Stimulated activated CD8-positive, alpha-beta memory T cell treated with anti-CD3 and anti-CD28 coated beads, Interleukin-4, amount 100 ng/mL, for 24 hours (primary cell): ENCODE results near the gene GCNT3.
"Not testable (repeated sequence)": the region's sequence is repeated elsewhere in the genome, so short reads cannot be mapped to it uniquely, and the experiment has no call there.

Experiments
- DNase-seq: peaks from one replicate; pipeline ENCODE4 v3.0.0-alpha.2; 2020; ENCODE audit warnings: low read depth

The GCNT3 gene

DNA sequence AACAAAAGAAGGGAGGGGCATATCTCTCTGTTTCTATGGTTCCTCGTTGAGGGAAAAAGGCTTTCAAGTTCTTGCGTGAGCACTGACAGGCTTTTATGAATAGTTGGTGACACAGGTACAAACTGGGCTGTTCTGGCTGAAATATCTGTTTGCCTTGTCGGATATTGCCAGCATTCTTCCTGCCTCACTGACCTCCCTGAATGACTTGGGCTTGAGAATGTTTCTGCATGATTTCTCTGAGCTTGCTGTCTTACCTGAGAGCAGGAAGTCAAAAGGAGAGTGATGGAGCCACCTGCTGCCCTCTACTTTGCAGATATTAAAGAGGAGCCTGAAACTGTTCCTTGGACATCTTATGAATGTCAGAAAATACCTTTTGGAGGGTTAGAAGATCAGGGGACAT lies 4.8 kb downstream of the GCNT3 start:
- DNase-seq = no peak

DNA sequence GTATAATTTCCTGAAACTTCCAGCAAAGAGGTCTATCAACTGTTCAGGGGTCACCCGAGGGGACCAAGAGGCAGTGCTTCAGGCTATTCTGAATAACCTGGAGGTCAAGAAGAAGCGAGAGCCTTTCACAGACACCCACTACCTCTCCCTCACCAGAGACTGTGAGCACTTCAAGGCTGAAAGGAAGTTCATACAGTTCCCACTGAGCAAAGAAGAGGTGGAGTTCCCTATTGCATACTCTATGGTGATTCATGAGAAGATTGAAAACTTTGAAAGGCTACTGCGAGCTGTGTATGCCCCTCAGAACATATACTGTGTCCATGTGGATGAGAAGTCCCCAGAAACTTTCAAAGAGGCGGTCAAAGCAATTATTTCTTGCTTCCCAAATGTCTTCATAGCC lies 6.8 kb downstream of the GCNT3 start:
- no peak for DNase-seq

DNA sequence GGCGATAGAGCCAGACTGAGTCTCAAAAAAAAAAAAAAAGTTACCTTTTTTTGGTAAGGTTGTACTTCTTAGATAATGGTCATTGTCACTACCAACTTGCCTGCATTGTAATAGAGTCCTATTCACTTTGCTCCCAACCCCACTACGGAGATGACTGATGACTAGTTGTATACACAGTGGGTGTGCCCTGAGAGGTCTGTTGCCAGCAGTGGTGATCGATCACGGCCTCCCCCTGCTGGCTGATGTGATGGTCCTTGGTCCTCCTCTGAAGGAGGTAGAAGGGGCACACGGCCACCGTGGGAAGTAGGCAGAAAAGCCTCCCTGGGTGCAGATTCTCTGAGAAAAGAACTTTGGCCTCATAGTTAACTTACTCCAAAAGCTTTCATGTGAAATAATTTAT lies 10.7 kb downstream of the GCNT3 start:
- peak; percentile 43 for DNase-seq

DNA sequence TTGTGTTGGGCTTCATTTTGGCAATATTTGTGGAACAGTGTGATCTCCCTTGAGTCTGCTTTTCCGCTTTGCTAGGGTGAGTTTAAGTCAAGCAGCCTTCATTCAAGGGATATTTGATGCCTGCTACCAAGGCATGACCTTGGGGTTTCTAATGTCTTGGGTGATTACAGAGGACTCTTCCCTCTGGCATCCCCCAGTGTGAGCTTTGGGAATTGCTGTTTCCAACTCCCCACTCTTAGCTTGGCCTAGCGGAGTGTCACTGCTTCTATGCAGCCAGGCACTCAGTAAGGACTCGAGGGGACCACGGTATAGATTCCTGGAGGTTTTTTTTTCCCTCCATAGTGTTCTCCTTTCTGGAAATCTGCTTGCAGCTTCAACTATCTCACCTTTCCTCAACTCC lies 21.1 kb downstream of the GCNT3 start:
- no peak for DNase-seq

DNA sequence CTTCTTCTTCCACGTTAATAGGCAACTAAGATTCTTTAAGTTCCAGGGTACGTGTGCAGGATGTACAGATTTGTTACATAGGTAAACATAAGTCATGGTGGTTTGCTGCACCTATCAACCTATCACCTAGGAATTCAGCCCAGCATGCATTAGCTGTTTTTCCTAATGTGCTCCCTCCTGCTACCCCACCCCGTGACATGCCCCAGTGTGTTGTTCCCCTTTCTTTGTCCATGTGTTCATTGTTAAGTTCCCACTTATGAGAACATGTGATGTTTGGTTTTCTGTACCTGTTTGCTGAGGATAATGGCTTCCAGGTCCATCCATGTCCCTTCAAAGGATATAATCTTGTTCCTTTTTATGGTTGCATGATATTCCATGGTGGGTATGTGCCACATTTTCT lies 24.6 kb downstream of the GCNT3 start:
- no peak for DNase-seq

DNA sequence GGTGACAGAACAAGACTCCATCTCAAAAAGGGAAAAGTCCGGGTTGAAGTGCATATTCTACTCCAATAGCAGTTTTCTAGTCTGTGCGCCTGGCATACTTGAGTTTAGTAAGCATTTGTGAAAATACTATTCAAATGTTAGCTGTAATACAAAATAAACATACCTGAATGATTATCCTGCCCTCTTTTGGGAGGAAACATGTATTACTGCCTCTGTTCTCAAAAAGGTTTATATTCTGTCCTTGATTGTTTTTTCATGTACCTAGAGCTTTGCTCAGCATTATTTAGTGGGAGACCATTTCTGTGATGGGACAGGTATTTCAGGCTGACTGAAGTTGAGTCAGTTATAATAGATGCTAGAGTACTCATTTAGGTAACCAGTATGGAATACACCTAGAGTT lies 25.9 kb downstream of the GCNT3 start:
- DNase-seq = not testable (repeated sequence)

DNA sequence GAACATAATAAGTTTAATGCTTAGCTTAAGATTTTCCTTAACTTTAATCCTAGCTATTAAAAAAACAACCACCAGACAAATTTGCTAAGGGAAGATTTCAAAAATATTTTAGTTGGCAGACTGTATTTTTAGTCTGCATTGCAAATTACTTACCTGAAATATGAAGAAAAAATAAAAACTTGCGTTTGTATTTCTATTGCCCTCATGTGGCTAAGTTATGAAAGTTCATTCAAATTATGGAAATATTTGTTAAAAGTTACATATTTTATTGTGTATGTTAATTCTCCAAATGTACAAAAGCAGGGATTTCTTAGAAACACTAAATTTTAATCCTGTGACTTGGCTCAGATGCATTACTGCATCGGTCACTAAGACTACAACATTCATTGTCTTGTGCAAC lies 30.8 kb downstream of the GCNT3 start:
- no peak for DNase-seq

DNA sequence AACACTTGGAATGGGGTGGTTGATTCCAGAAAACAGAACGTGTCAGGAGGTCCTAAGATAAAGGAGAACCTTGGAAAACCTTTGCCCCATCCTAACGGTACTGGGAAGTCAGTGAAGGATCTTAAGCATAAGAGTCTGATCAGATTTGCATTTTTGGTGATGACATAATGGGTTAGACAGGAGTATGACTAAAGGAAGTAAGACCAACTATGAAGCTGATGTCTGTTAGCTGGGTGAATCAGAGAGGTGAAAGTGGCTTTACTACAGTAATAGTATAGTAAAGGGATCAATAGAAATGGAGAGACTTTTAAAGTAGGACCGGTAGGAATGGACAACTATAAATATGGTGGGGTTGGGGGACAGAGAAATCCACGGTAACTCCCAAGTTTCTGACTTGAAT lies 33.2 kb downstream of the GCNT3 start:
- no peak for DNase-seq

DNA sequence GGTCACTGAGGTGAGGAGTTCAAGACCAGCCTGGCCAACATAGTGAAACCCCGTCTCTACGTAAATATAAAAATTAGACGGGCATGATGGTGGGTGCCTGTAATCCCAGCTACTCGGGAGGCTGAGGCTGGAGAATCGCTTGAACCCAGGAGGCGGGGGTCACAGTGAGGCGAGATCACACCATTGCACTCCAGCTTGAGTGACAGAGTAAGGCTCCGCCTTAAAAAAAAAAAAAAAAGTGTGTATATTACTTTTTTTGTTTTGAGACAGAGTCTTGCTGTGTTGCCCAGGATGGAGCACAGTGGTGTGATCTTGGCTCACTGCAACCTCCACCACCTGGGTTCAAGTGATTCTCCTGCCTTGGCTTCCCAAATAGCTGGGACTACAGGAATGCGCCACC lies 34.2 kb downstream of the GCNT3 start:
- DNase-seq = not testable (repeated sequence)

DNA sequence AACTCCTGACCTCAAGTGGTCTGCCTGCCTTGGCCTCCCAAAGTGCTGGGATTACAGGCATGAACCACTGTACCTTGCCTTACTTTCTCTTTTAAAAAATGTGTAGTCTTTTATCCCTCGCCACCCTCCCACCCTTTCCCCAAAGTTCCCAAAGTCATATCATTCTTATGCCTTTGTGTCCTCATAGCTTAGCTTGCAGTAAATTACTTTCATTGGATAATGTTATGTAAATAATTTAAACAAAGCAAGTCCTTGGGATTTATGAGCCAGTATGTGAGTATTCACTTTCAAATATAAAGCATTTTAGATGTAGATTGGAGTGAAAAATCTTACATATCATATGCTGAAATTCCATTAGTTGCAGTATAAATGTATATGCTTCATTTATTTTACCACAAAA lies 34.7 kb downstream of the GCNT3 start:
- no peak for DNase-seq

DNA sequence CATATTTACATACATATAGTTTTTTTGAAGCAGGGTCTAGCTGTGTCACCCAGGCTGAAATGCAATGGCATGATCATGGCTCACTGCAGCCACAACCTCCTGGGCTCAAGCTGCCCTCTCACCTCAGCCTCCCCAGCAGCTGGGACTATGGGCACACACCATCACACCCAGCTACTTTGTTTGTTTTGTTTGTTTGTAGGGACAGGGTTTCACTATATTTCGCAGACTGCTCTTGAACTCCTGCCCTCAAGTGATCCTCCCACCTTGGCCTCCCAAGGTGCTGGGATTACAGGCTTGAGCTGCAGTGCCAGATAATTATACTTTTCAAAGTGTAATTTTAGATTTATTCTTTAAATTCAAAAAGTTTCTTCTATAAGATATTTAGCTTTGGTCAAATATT lies 35.5 kb downstream of the GCNT3 start:
- DNase-seq = no peak

DNA sequence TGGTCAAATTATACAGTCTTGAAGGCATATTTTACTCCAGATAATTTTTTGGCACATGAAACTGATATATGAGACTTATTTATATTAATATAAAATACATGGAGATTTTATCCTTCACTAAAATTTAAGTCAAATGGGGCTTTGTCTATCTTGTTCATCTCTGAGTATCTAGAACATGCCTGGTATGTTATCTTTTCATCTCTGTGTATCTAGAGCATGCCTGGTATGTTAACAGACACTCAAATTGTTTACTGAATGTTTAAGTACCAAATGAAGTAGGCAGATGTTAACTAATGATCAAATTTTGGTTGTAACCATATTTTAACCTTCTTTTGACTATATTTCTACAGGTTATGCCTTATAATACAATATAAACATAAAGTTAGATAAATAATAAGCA lies 38.0 kb downstream of the GCNT3 start:
- DNase-seq = no peak

DNA sequence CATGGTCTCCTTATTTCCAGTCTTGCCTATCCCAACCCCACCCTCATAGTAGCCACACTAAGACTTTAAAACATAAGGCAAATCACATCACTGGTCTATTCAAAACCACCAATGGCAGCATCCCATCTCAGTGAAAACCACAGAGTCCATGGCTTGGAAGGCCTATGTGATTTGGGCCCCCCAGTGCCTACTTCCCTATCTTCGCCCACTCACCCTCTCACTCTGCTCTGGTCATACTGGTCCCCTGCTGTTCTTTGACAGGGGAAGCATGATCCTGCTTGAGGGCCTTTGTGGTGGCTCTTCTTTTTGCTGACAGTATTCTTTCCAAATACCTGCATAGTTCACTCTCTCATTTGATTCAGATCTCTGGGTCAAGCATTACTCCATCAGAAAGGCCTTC lies 42.5 kb downstream of the GCNT3 start:
- no peak for DNase-seq

DNA sequence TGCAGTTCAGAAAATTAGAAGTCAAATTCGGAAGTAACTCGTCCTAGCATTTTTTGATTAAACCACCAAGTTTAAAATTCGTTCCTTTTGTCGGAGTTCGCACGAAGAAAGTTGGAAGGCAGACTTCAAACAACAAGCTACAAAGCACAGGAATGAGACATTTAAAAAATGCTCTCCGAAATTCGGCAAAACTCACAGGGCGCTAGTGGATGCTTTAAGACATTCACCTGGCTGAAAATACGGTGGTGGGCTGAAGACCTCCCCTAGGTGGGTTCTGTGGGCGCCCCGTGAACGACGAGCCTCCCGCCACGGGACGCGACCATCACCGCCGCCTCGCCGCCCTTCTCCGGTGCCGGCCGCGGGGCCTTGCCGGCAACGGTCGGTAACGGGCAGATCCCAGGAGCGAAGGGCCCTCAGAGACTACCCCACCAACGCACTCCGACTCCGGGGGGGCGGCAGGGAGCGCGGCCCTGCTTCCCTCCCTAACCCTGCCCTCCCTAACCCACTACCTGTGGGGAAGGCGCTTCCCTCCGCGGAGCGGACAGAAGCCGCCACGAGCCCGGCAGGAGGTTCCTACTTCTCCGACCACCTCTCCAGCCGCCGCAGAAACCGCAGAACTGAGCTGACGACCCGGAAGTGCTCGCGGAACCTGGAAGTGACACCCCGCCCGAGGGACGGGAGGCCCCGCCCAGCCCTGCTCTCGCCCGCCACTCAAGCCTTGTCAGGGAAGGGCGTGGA lies 45.5 kb downstream of the GCNT3 start, which contains the start of gene GTF2A2:
Gene GTF2A2 (minus strand): TSS at position 619 of the 738 bp plus-strand sequence. CDS start 5,238 bp downstream, outside the sequence.
- peak; percentile 95 for DNase-seq

DNA sequence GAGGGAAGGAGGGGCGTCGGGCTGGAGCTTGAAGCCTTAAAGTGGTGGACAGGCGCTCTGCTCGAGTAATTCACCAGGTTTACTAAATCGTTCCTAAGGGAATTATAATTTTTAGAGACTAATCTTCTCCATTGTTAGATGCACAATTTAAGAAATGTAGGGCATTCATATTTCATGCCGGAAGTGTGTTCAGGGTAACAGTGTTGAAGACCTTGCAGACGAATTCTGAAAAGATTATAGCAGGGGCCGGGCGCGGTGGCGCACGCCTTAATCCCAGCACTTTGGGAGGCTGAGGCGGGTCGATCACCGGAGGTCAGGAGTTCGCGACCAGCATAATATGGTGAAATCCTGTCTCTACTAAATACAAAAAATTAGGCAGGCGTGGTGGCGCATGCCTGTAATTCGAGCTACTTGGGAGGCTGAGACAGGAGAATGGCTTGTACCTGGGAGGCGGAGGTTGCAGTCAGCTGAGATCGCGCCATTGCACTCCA lies 46.1 kb downstream of the GCNT3 start:
- peak; percentile 1 for DNase-seq

DNA sequence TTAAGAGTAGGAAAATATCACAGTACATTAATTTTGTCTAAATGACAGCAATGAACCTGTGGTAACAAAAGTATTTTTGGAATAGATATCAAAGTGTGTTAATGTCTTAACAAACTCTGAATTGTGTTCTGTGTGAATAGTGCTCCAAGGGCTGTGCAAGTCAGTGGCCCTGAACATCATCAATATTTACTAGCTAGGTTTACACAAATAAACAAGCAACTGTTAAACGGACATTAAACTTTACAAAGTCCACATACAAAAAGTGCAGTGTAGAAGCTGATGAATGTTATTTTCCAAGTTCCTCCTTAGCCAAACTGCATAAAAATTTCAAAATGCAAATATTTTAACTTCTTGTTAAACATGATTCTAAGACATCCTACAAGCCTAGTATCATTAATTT lies 47.8 kb downstream of the GCNT3 start:
- no peak for DNase-seq

DNA sequence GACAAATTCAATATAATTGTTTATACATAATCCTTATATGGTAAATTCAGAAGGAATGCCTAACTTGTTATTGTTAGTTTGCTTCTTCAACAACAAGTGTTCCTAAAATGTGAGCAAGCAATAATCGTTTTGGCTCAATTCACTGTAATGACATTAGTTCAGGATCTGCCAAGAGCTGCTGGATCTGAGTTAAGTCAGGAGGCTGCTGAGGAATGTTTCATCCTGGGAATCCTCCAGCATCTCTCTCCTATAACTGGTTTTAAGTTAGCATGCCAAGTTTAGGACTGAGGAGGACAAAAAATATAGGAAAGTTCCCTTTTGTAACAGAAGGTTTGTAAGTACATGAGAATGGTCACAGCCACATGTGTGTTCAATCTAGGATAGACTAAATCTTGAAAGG lies 50.7 kb downstream of the GCNT3 start:
- no peak for DNase-seq

DNA sequence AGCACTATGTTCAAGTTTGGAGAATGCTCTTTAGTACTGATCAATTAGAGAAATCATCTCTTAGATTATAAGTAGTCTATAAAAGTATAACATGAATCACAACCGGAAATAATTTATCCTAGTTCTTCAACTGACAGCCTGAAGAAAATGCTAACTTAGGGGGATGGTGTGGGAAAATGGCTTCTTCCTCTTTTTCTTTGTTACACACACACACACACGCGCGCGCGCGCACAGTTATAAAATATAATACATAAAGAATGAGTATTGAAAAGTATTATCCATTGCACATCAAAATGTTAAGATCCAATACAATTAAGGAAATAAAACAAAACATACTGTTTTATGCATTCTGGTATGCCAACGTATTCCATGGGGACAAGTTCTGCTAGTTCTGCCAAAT lies 57.0 kb downstream of the GCNT3 start:
- DNase-seq = no peak
